Activated naive CD8-positive, alpha-beta T cell treated with anti-CD3 and anti-CD28 coated beads for 36 hours (primary cell): Measurements from ENCODE around the gene PRKACB. TPM values are rescaled to one million over a fixed set of nuclear protein-coding genes. Genes with fewer than 3 reads are reported as not detected.
A peak's percentile ranks its signal among the peaks of the same experiment; 100 is the strongest.

ENCODE experiments used
- DNase-seq: peaks from one replicate; pipeline ENCODE4 v3.0.0; 2021
- H3K27ac Mint-ChIP-seq: one replicate; pipeline ENCODE4 v1.8.0; 2022; ENCODE audit warnings: mild to moderate bottlenecking, moderate library complexity, mixed read lengths
- H3K27me3 Mint-ChIP-seq: one replicate; pipeline ENCODE4 v1.8.0; 2022; ENCODE audit warnings: mild to moderate bottlenecking, mixed read lengths
- H3K36me3 Mint-ChIP-seq: one replicate; pipeline ENCODE4 v1.8.0; 2021; ENCODE audit warnings: mild to moderate bottlenecking, mixed read lengths
- H3K4me1 Mint-ChIP-seq: one replicate; pipeline ENCODE4 v1.8.0; 2021; ENCODE audit warnings: mixed read lengths
- H3K4me3 Mint-ChIP-seq: one replicate; pipeline ENCODE4 v1.8.0; 2022; ENCODE audit warnings: mild to moderate bottlenecking, moderate library complexity, mixed read lengths
- H3K9me3 Mint-ChIP-seq: one replicate; pipeline ENCODE4 v1.8.0; 2022; ENCODE audit warnings: mixed read lengths
- total RNA-seq, 2 experiments: library from RNA; stranded (reverse); gene quantifications; one replicate each; pipeline ENCODE4 v1.2.3, GENCODE V29; 2021

PRKACB gene
- total RNA-seq, 2 experiments from 2014 or later = 43.2 to 49.7 TPM

- no peaks in the 10 kb centered on the region for H3K27me3 Mint-ChIP-seq
- H3K4me3 Mint-ChIP-seq = no peak overlapping the region
- no peak overlapping the region for H3K27ac Mint-ChIP-seq
- peaks cover 9% of the 10 kb centered on the region for H3K36me3 Mint-ChIP-seq
- DNase-seq = no peak
- no peaks in the 10 kb centered on the region for H3K9me3 Mint-ChIP-seq
- peaks cover 63% of the 10 kb centered on the region for H3K4me1 Mint-ChIP-seq
These were observed 24.7 kb downstream of the PRKACB start for GRCh38 chr1:84168783-84169182.

GRCh38 chr1:84170171-84170570 is 26.1 kb downstream of the PRKACB start:
- H3K9me3 Mint-ChIP-seq = no peaks in the 10 kb centered on the region
- H3K4me3 Mint-ChIP-seq = no peak overlapping the region
- DNase-seq = no peak
- no peaks in the 10 kb centered on the region for H3K27me3 Mint-ChIP-seq
- H3K4me1 Mint-ChIP-seq = peaks cover 62% of the 10 kb centered on the region
- no peak overlapping the region for H3K27ac Mint-ChIP-seq
- H3K36me3 Mint-ChIP-seq = peaks cover 12% of the 10 kb centered on the region

- DNase-seq = no peak
- Mint-ChIP-seq H3K4me1 (peaks cover 60% of the 10 kb centered on the region), H3K9me3 (no peaks in the 10 kb centered on the region), H3K36me3 (peaks cover 12% of the 10 kb centered on the region), H3K27ac (peak overlapping the region; percentile 50), H3K4me3 (no peak overlapping the region), H3K27me3 (no peaks in the 10 kb centered on the region)
These were observed 27.4 kb downstream of the PRKACB start for GRCh38 chr1:84171481-84171880.

GRCh38 chr1:84174051-84174556 is 30.0 kb downstream of the PRKACB start:
- DNase-seq = no peak
- peaks cover 9% of the 10 kb centered on the region for H3K36me3 Mint-ChIP-seq
- no peaks in the 10 kb centered on the region for H3K27me3 Mint-ChIP-seq
- no peaks in the 10 kb centered on the region for H3K9me3 Mint-ChIP-seq
- H3K4me1 Mint-ChIP-seq = peaks cover 46% of the 10 kb centered on the region
- H3K27ac Mint-ChIP-seq = no peak overlapping the region
- no peak overlapping the region for H3K4me3 Mint-ChIP-seq

- DNase-seq = no peak
- Mint-ChIP-seq H3K27me3 (no peaks in the 10 kb centered on the region), H3K27ac (no peak overlapping the region), H3K36me3 (peaks cover 19% of the 10 kb centered on the region), H3K9me3 (peaks cover 6% of the 10 kb centered on the region), H3K4me3 (no peak overlapping the region), H3K4me1 (peaks cover 8% of the 10 kb centered on the region)
These were observed 37.4 kb downstream of the PRKACB start for GRCh38 chr1:84181350-84182005.

- Mint-ChIP-seq H3K27ac (no peak overlapping the region), H3K27me3 (no peaks in the 10 kb centered on the region), H3K4me3 (no peak overlapping the region), H3K9me3 (peaks cover 32% of the 10 kb centered on the region), H3K4me1 (peaks cover 3% of the 10 kb centered on the region), H3K36me3 (peaks cover 72% of the 10 kb centered on the region)
- DNase-seq = no peak
These were observed 46.4 kb downstream of the PRKACB start for GRCh38 chr1:84190455-84190854.

GRCh38 chr1:84192681-84193080 is 48.6 kb downstream of the PRKACB start:
- no peak overlapping the region for H3K4me3 Mint-ChIP-seq
- H3K9me3 Mint-ChIP-seq = peaks cover 29% of the 10 kb centered on the region
- peaks cover 2% of the 10 kb centered on the region for H3K4me1 Mint-ChIP-seq
- no peak overlapping the region for H3K27ac Mint-ChIP-seq
- no peaks in the 10 kb centered on the region for H3K27me3 Mint-ChIP-seq
- DNase-seq = no peak
- H3K36me3 Mint-ChIP-seq = peaks cover 66% of the 10 kb centered on the region

- Mint-ChIP-seq H3K4me3 (no peak overlapping the region), H3K9me3 (peaks cover 5% of the 10 kb centered on the region), H3K27me3 (no peaks in the 10 kb centered on the region), H3K36me3 (peaks cover 48% of the 10 kb centered on the region), H3K27ac (no peak overlapping the region), H3K4me1 (peaks cover 16% of the 10 kb centered on the region)
- no peak for DNase-seq
These were observed 54.8 kb downstream of the PRKACB start for GRCh38 chr1:84198832-84199231.

GRCh38 chr1:84199257-84199656 is 55.2 kb downstream of the PRKACB start:
- Mint-ChIP-seq H3K27ac (no peak overlapping the region), H3K4me3 (no peak overlapping the region), H3K36me3 (peaks cover 48% of the 10 kb centered on the region), H3K9me3 (peaks cover 2% of the 10 kb centered on the region), H3K27me3 (no peaks in the 10 kb centered on the region), H3K4me1 (peaks cover 18% of the 10 kb centered on the region)
- DNase-seq = no peak

GRCh38 chr1:84202126-84202525 is 58.1 kb downstream of the PRKACB start:
- no peak for DNase-seq
- no peaks in the 10 kb centered on the region for H3K27me3 Mint-ChIP-seq
- peaks cover 18% of the 10 kb centered on the region for H3K4me1 Mint-ChIP-seq
- H3K27ac Mint-ChIP-seq = no peak overlapping the region
- H3K9me3 Mint-ChIP-seq = peaks cover 2% of the 10 kb centered on the region
- H3K36me3 Mint-ChIP-seq = peaks cover 46% of the 10 kb centered on the region
- no peak overlapping the region for H3K4me3 Mint-ChIP-seq

GRCh38 chr1:84206375-84206774 is 62.3 kb downstream of the PRKACB start:
- DNase-seq = no peak
- H3K27ac Mint-ChIP-seq = no peak overlapping the region
- no peak overlapping the region for H3K4me3 Mint-ChIP-seq
- H3K36me3 Mint-ChIP-seq = peaks cover 39% of the 10 kb centered on the region
- no peaks in the 10 kb centered on the region for H3K27me3 Mint-ChIP-seq
- H3K9me3 Mint-ChIP-seq = peaks cover 4% of the 10 kb centered on the region
- H3K4me1 Mint-ChIP-seq = peaks cover 28% of the 10 kb centered on the region

GRCh38 chr1:84208935-84209334 is 64.9 kb downstream of the PRKACB start:
- Mint-ChIP-seq H3K4me1 (peaks cover 23% of the 10 kb centered on the region), H3K4me3 (no peak overlapping the region), H3K27me3 (no peaks in the 10 kb centered on the region), H3K9me3 (peaks cover 6% of the 10 kb centered on the region), H3K36me3 (peaks cover 39% of the 10 kb centered on the region), H3K27ac (no peak overlapping the region)
- no peak for DNase-seq

GRCh38 chr1:84214115-84214956 is 70.3 kb downstream of the PRKACB start:
- H3K27me3 Mint-ChIP-seq = no peaks in the 10 kb centered on the region
- peaks cover 8% of the 10 kb centered on the region for H3K9me3 Mint-ChIP-seq
- peaks cover 21% of the 10 kb centered on the region for H3K4me1 Mint-ChIP-seq
- no peak for DNase-seq
- peak overlapping the region; percentile 42 for H3K27ac Mint-ChIP-seq
- no peak overlapping the region for H3K4me3 Mint-ChIP-seq
- peaks cover 46% of the 10 kb centered on the region for H3K36me3 Mint-ChIP-seq

- Mint-ChIP-seq H3K36me3 (peaks cover 64% of the 10 kb centered on the region), H3K27me3 (no peaks in the 10 kb centered on the region), H3K4me1 (peaks cover 28% of the 10 kb centered on the region), H3K27ac (peak overlapping the region; percentile 32), H3K4me3 (no peak overlapping the region), H3K9me3 (peaks cover 29% of the 10 kb centered on the region)
- no peak for DNase-seq
These were observed 73.2 kb downstream of the PRKACB start for GRCh38 chr1:84217239-84217638.

GRCh38 chr1:84223751-84224432 is 79.8 kb downstream of the PRKACB start:
- Mint-ChIP-seq H3K4me3 (no peak overlapping the region), H3K27me3 (no peaks in the 10 kb centered on the region), H3K27ac (no peak overlapping the region), H3K4me1 (peaks cover 29% of the 10 kb centered on the region), H3K36me3 (peaks cover 66% of the 10 kb centered on the region), H3K9me3 (peaks cover 34% of the 10 kb centered on the region)
- no peak for DNase-seq
